KBM-7 (cell line): ENCODE results near the gene ARCN1.
"Not testable (repeated sequence)": the region's sequence is repeated elsewhere in the genome, so short reads cannot be mapped to it uniquely, and the experiment has no call there.

ENCODE experiments used
- DNase-seq: peaks from one replicate; pipeline ENCODE4 v3.0.0-alpha.2; 2015
- in situ Hi-C: fragments of 300-500 bp; cut with MboI; formaldehyde crosslinking; loops from 2 replicates; pipeline ENCODE4 v1.14.3; 2020; ENCODE audit warnings: low sequenced_read_pairs, low pct_unique_long_range_greater_than_20kb, mixed read lengths

ARCN1 gene

GRCh38 chr11:118602331-118602730, 30.1 kb downstream of the ARCN1 start:
- in situ Hi-C loops = no loop called here
- DNase-seq = no peak

- DNase-seq, in situ Hi-C loops: not testable (repeated sequence)
Measured at GRCh38 chr11:118603709-118604108, 31.5 kb downstream of the ARCN1 start.

GRCh38 chr11:118604566-118604965, 32.4 kb downstream of the ARCN1 start:
- no peak for DNase-seq

GRCh38 chr11:118605116-118605867, 33.1 kb downstream of the ARCN1 start:
- peak; percentile 82 for DNase-seq
- in situ Hi-C loops = no loop called here

More at GRCh38 chr11:118604566-118604965, 32.4 kb downstream of the ARCN1 start:
- in situ Hi-C loops = no loop called here

GRCh38 chr11:118606157-118606843, 34.1 kb downstream of the ARCN1 start:
- in situ Hi-C loops = no loop called here
- no peak for DNase-seq

- in situ Hi-C loops = no loop called here
- DNase-seq = no peak
Measured at GRCh38 chr11:118606844-118607228, 34.6 kb downstream of the ARCN1 start.

GRCh38 chr11:118607401-118608359, 35.5 kb downstream of the ARCN1 start, which contains the start of gene PHLDB1:
PHLDB1 (plus strand) TSS chr11:118607615; CDS start chr11:118613837, 6,222 bp downstream.
- in situ Hi-C loops = no loop called here
- DNase-seq = peak; percentile 83

GRCh38 chr11:118608360-118609227, 36.4 kb downstream of the ARCN1 start:
- in situ Hi-C loops = no loop called here
- DNase-seq = peak; percentile 54

GRCh38 chr11:118609380-118610224, 37.4 kb downstream of the ARCN1 start:
- no peak for DNase-seq
- in situ Hi-C loops = no loop called here

GRCh38 chr11:118610225-118610772, 38.1 kb downstream of the ARCN1 start:
- in situ Hi-C loops = no loop called here
- no peak for DNase-seq

- peak; percentile 73 for DNase-seq
- in situ Hi-C loops = no loop called here
Measured at GRCh38 chr11:118610773-118611432, 38.7 kb downstream of the ARCN1 start.

GRCh38 chr11:118611433-118611795, 39.2 kb downstream of the ARCN1 start:
- in situ Hi-C loops, DNase-seq: not testable (repeated sequence)

GRCh38 chr11:118612378-118612777, 40.2 kb downstream of the ARCN1 start:
- in situ Hi-C loops = no loop called here
- no peak for DNase-seq

- in situ Hi-C loops = no loop called here
- DNase-seq = no peak
Measured at GRCh38 chr11:118614511-118614910, 42.3 kb downstream of the ARCN1 start.

GRCh38 chr11:118615282-118615975, 43.2 kb downstream of the ARCN1 start:
- in situ Hi-C loops = no loop called here
- no peak for DNase-seq

GRCh38 chr11:118615976-118616371, 43.8 kb downstream of the ARCN1 start:
- no peak for DNase-seq
- in situ Hi-C loops = no loop called here
